Measurements from ENCODE around the gene CDH26. TPM values are rescaled to one million over a fixed set of nuclear protein-coding genes. Genes with fewer than 3 reads are reported as not detected.

CDH26 gene
- total RNA-seq, 1 donor from 2014 or later = 6.9 TPM

- no peaks in the 10 kb centered on the region for H3K9me3 Mint-ChIP-seq
- no peak for DNase-seq (ENCODE audit: extremely low spot score, unreplicated experiment)
- peaks cover 8% of the 10 kb centered on the region for H3K27me3 Mint-ChIP-seq
- no peak overlapping the region for H3K27ac Mint-ChIP-seq
- peaks cover 4% of the 10 kb centered on the region for H3K4me1 Mint-ChIP-seq (ENCODE audit: unreplicated experiment)
- H3K36me3 Mint-ChIP-seq = no peaks in the 10 kb centered on the region
- TF ChIP-seq CTCF (conservative IDR thresholded peaks at IDR 0.05) = peak; percentile 47
- H3K4me3 Mint-ChIP-seq = no peak overlapping the region
Measured at GRCh38 chr20:60009826-60010616, 51.8 kb downstream of the CDH26 start.

GRCh38 chr20:60010689-60011458 is 52.7 kb downstream of the CDH26 start:
- Mint-ChIP-seq H3K4me1 (ENCODE audit: unreplicated experiment) (peaks cover 4% of the 10 kb centered on the region), H3K27ac (no peak overlapping the region), H3K4me3 (no peak overlapping the region), H3K36me3 (peaks cover 3% of the 10 kb centered on the region), H3K9me3 (peaks cover 6% of the 10 kb centered on the region), H3K27me3 (peaks cover 8% of the 10 kb centered on the region)
- DNase-seq (ENCODE audit: extremely low spot score, unreplicated experiment) = no peak
- TF ChIP-seq CTCF (conservative IDR thresholded peaks at IDR 0.05) = no peak

- no peak overlapping the region for H3K4me3 Mint-ChIP-seq
Measured at GRCh38 chr20:60011512-60012507, 53.6 kb downstream of the CDH26 start.

GRCh38 chr20:60013296-60014139 is 55.3 kb downstream of the CDH26 start:
- no peak for DNase-seq (ENCODE audit: extremely low spot score, unreplicated experiment)

More at GRCh38 chr20:60011512-60012507, 53.6 kb downstream of the CDH26 start:
- TF ChIP-seq CTCF (conservative IDR thresholded peaks at IDR 0.05) = no peak
- no peak for DNase-seq (ENCODE audit: extremely low spot score, unreplicated experiment)
- peaks cover 4% of the 10 kb centered on the region for H3K4me1 Mint-ChIP-seq (ENCODE audit: unreplicated experiment)
- H3K27me3 Mint-ChIP-seq = peaks cover 8% of the 10 kb centered on the region
- H3K36me3 Mint-ChIP-seq = peaks cover 3% of the 10 kb centered on the region
- H3K27ac Mint-ChIP-seq = no peak overlapping the region
- H3K9me3 Mint-ChIP-seq = peaks cover 9% of the 10 kb centered on the region

More at GRCh38 chr20:60013296-60014139, 55.3 kb downstream of the CDH26 start:
- peaks cover 3% of the 10 kb centered on the region for H3K36me3 Mint-ChIP-seq
- no peak overlapping the region for H3K27ac Mint-ChIP-seq
- TF ChIP-seq CTCF (conservative IDR thresholded peaks at IDR 0.05) = no peak
- H3K4me1 Mint-ChIP-seq (ENCODE audit: unreplicated experiment) = peaks cover 4% of the 10 kb centered on the region
- H3K27me3 Mint-ChIP-seq = peaks cover 4% of the 10 kb centered on the region
- peaks cover 9% of the 10 kb centered on the region for H3K9me3 Mint-ChIP-seq
- H3K4me3 Mint-ChIP-seq = no peak overlapping the region
